Vagina (tissue), 2 donors: Measurements from ENCODE around the gene YTHDC2.

ENCODE experiments used
- POLR2A ChIP-seq, 2 donors: fragments of 450-650 bp; IDR thresholded peaks; one replicate each; pipeline ENCODE4 v1.6.1; 2017; ENCODE audit warnings: antibody characterized with exemption in 2 of 2, mild to moderate bottlenecking in 2 of 2, moderate library complexity in 2 of 2
- POLR2AphosphoS5 ChIP-seq, 2 donors: sonication (generic); formaldehyde crosslinking; IDR thresholded peaks; one replicate each; pipeline ENCODE4 v1.9.0; 2017; ENCODE audit warnings: antibody characterized with exemption in 2 of 2, mild to moderate bottlenecking in 2 of 2, low read depth in 1 of 2; ENCODE audit not compliant: insufficient read depth in 1 of 2

DNA sequence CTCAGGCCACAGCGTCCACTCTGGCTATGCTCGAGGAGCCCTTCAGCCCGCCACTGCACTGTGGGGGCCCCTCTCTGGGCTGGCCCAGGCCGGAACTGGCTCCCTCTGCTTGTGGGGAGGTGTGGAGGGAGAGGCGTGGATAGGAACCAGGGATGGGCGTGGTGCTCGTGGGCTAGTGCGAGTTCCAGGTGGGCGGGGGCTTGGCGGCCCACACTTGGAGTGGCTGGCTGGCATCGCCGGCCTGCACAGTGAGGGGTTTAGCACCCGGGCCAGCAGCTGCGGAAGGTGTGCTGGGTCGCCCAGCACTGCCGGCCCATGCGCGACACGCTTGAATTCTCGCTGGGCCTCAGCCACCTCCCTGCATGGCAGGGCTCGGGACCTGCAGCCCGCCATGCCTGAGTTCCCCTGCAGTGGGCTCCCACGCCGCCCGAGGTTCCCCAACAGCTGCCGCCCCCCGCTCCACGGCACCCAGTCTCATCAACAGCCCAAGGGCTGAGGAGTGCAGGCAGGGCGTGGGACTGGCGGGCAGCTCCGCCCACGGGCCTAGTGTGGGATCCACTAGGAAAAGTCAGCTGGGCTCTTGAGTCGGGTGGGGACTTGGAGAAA lies 103.8 kb downstream of the YTHDC2 start:
- no peak for TF ChIP-seq POLR2A (IDR thresholded peaks at IDR 0.05)
- TF ChIP-seq POLR2AphosphoS5 (IDR thresholded peaks at IDR 0.05; ENCODE audit: insufficient read depth in 1 of 2, low read depth in 1 of 2): no peak
